Neuron (in vitro differentiated cells): ENCODE measurements around the gene MYOM3.

Experiments used
- H2AFZ ChIP-seq: one replicate; pipeline ENCODE4 v1.6.1; 2013; ENCODE audit warnings: low read depth, mild to moderate bottlenecking, inconsistent platforms, low read length, moderate library complexity
- H3K27me3 ChIP-seq: one replicate; pipeline ENCODE4 v1.6.1; 2013; ENCODE audit warnings: low read length; ENCODE audit not compliant: insufficient read depth
- H3K36me3 ChIP-seq: one replicate; pipeline ENCODE4 v1.6.1; 2013; ENCODE audit warnings: low read length; ENCODE audit not compliant: insufficient read depth
- H3K4me1 ChIP-seq: one replicate; pipeline ENCODE4 v1.6.1; 2013; ENCODE audit warnings: low read length; ENCODE audit not compliant: insufficient read depth
- H3K4me3 ChIP-seq: 2 replicates; pipeline ENCODE4 v1.5.1; 2013; ENCODE audit warnings: mild to moderate bottlenecking, low read length, moderate library complexity
- H3K9me3 ChIP-seq: one replicate; pipeline ENCODE4 v1.6.1; 2013; ENCODE audit warnings: low read length

The MYOM3 gene

GRCh38 chr1:24095140-24095859 lies 16.6 kb downstream of the MYOM3 start:
- no peaks in the 10 kb centered on the region for H3K4me1 ChIP-seq
- no peaks in the 10 kb centered on the region for H3K27me3 ChIP-seq
- H3K4me3 ChIP-seq: no peak overlapping the region
- no peaks in the 10 kb centered on the region for H3K9me3 ChIP-seq
- no peak overlapping the region for H2AFZ ChIP-seq
- H3K36me3 ChIP-seq: no peaks in the 10 kb centered on the region

- H3K4me1 ChIP-seq: no peaks in the 10 kb centered on the region
- no peak overlapping the region for H2AFZ ChIP-seq
- H3K9me3 ChIP-seq: no peaks in the 10 kb centered on the region
- no peaks in the 10 kb centered on the region for H3K36me3 ChIP-seq
- H3K27me3 ChIP-seq: no peaks in the 10 kb centered on the region
- no peak overlapping the region for H3K4me3 ChIP-seq
These were observed 17.4 kb downstream of the MYOM3 start for GRCh38 chr1:24094554-24094953.

GRCh38 chr1:24093732-24094131 lies 18.2 kb downstream of the MYOM3 start:
- Histone ChIP-seq H3K4me3 (no peak overlapping the region), H3K9me3 (no peaks in the 10 kb centered on the region), H3K27me3 (no peaks in the 10 kb centered on the region), H3K36me3 (no peaks in the 10 kb centered on the region), H3K4me1 (no peaks in the 10 kb centered on the region), H2AFZ (no peak overlapping the region)

- no peak overlapping the region for H3K4me3 ChIP-seq
- H3K4me1 ChIP-seq: no peaks in the 10 kb centered on the region
- no peaks in the 10 kb centered on the region for H3K36me3 ChIP-seq
- no peaks in the 10 kb centered on the region for H3K27me3 ChIP-seq
- H3K9me3 ChIP-seq: no peaks in the 10 kb centered on the region
- H2AFZ ChIP-seq: no peak overlapping the region
These were observed 19.0 kb downstream of the MYOM3 start for GRCh38 chr1:24092979-24093378.

- Histone ChIP-seq H3K4me3 (no peak overlapping the region), H3K27me3 (no peaks in the 10 kb centered on the region), H3K9me3 (no peaks in the 10 kb centered on the region), H2AFZ (no peak overlapping the region), H3K4me1 (no peaks in the 10 kb centered on the region), H3K36me3 (no peaks in the 10 kb centered on the region)
These were observed 19.9 kb downstream of the MYOM3 start for GRCh38 chr1:24091971-24092482.

GRCh38 chr1:24090736-24091135 lies 21.2 kb downstream of the MYOM3 start:
- Histone ChIP-seq H3K9me3 (no peaks in the 10 kb centered on the region), H3K4me1 (no peaks in the 10 kb centered on the region), H3K36me3 (no peaks in the 10 kb centered on the region), H2AFZ (no peak overlapping the region), H3K27me3 (peaks cover 4% of the 10 kb centered on the region), H3K4me3 (no peak overlapping the region)

- H3K27me3 ChIP-seq: peaks cover 4% of the 10 kb centered on the region
- no peaks in the 10 kb centered on the region for H3K9me3 ChIP-seq
- no peaks in the 10 kb centered on the region for H3K4me1 ChIP-seq
- H2AFZ ChIP-seq: no peak overlapping the region
- no peaks in the 10 kb centered on the region for H3K36me3 ChIP-seq
- no peak overlapping the region for H3K4me3 ChIP-seq
These were observed 22.0 kb downstream of the MYOM3 start for GRCh38 chr1:24089743-24090555.

- no peak overlapping the region for H2AFZ ChIP-seq
- no peak overlapping the region for H3K4me3 ChIP-seq
- H3K9me3 ChIP-seq: no peaks in the 10 kb centered on the region
These were observed 22.8 kb downstream of the MYOM3 start for GRCh38 chr1:24089027-24089742.

GRCh38 chr1:24086466-24086865 lies 25.5 kb downstream of the MYOM3 start:
- Histone ChIP-seq H3K36me3 (no peaks in the 10 kb centered on the region), H2AFZ (no peak overlapping the region), H3K4me1 (no peaks in the 10 kb centered on the region), H3K4me3 (no peak overlapping the region), H3K9me3 (no peaks in the 10 kb centered on the region), H3K27me3 (peaks cover 4% of the 10 kb centered on the region)

More at GRCh38 chr1:24089027-24089742, 22.8 kb downstream of the MYOM3 start:
- H3K27me3 ChIP-seq: peaks cover 4% of the 10 kb centered on the region
- no peaks in the 10 kb centered on the region for H3K36me3 ChIP-seq
- H3K4me1 ChIP-seq: no peaks in the 10 kb centered on the region

GRCh38 chr1:24085546-24085945 lies 26.4 kb downstream of the MYOM3 start:
- H3K9me3 ChIP-seq: no peaks in the 10 kb centered on the region
- no peak overlapping the region for H3K4me3 ChIP-seq
- H3K4me1 ChIP-seq: no peaks in the 10 kb centered on the region
- H2AFZ ChIP-seq: no peak overlapping the region
- peaks cover 4% of the 10 kb centered on the region for H3K27me3 ChIP-seq
- no peaks in the 10 kb centered on the region for H3K36me3 ChIP-seq

GRCh38 chr1:24085007-24085406 lies 26.9 kb downstream of the MYOM3 start:
- Histone ChIP-seq H3K9me3 (no peaks in the 10 kb centered on the region), H3K27me3 (peaks cover 4% of the 10 kb centered on the region), H3K36me3 (no peaks in the 10 kb centered on the region), H3K4me3 (no peak overlapping the region), H3K4me1 (no peaks in the 10 kb centered on the region), H2AFZ (no peak overlapping the region)

- Histone ChIP-seq H2AFZ (no peak overlapping the region), H3K9me3 (no peaks in the 10 kb centered on the region), H3K27me3 (peaks cover 4% of the 10 kb centered on the region), H3K4me3 (no peak overlapping the region), H3K4me1 (no peaks in the 10 kb centered on the region), H3K36me3 (no peaks in the 10 kb centered on the region)
These were observed 27.9 kb downstream of the MYOM3 start for GRCh38 chr1:24084050-24084449.

GRCh38 chr1:24082372-24082771 lies 29.6 kb downstream of the MYOM3 start:
- no peaks in the 10 kb centered on the region for H3K4me1 ChIP-seq
- peaks cover 4% of the 10 kb centered on the region for H3K27me3 ChIP-seq
- no peaks in the 10 kb centered on the region for H3K9me3 ChIP-seq
- H3K36me3 ChIP-seq: no peaks in the 10 kb centered on the region
- no peak overlapping the region for H2AFZ ChIP-seq
- H3K4me3 ChIP-seq: no peak overlapping the region
